DND-41 (cell line): ENCODE measurements around the gene FAM20C.
"Not testable (repeated sequence)": the region's sequence is repeated elsewhere in the genome, so short reads cannot be mapped to it uniquely, and the experiment has no call there.

ENCODE experiments used
- ATAC-seq: fragments of 200-7000 bp; cut with Tn5 transposase; 3 replicates; pipeline ENCODE4 v1.9.1; 2021; ENCODE audit warnings: low read depth; ENCODE audit not compliant: insufficient read depth
- DNase-seq: peaks from one replicate; pipeline ENCODE4 v3.0.0-alpha.2; 2020
- H2AFZ ChIP-seq: 2 replicates; pipeline ENCODE4 v1.6.0; 2012; ENCODE audit warnings: low read depth, low read length
- H3K27ac ChIP-seq: 2 replicates; pipeline ENCODE4 v1.5.1; 2012; ENCODE audit warnings: low read length, inconsistent platforms
- H3K27me3 ChIP-seq: fragments of 200-600 bp; sonication (generic); 2 replicates; pipeline ENCODE4 v1.6.0; 2012; ENCODE audit warnings: low read length, mild to moderate bottlenecking, inconsistent platforms; ENCODE audit not compliant: insufficient read depth, poor library complexity
- H3K36me3 ChIP-seq: 2 replicates; pipeline ENCODE4 v1.5.1; 2012; ENCODE audit warnings: low read length, inconsistent platforms; ENCODE audit not compliant: insufficient read depth
- H3K4me1 ChIP-seq: 2 replicates; pipeline ENCODE4 v1.5.1; 2012; ENCODE audit warnings: mild to moderate bottlenecking, low read length; ENCODE audit not compliant: insufficient read depth
- H3K4me2 ChIP-seq: 2 replicates; pipeline ENCODE4 v1.6.0; 2012; ENCODE audit warnings: mild to moderate bottlenecking, moderate library complexity, low read length, inconsistent platforms; ENCODE audit not compliant: insufficient read depth
- H3K4me3 ChIP-seq, 2 experiments: fragments of 200-600 bp in 1 of 2; shearing (Covaris generic) in 1 of 2; 2 replicates each; pipeline ENCODE4 v1.5.1; 2012 to 2016; ENCODE audit warnings: inconsistent platforms in 2 of 2, low read length in 2 of 2, mild to moderate bottlenecking in 2 of 2, low read depth in 1 of 2, moderate library complexity in 1 of 2
- H3K79me2 ChIP-seq: 2 replicates; pipeline ENCODE4 v1.6.0; 2012; ENCODE audit warnings: low read length, inconsistent platforms; ENCODE audit not compliant: insufficient read depth
- H3K9ac ChIP-seq: 2 replicates; pipeline ENCODE4 v1.6.0; 2012; ENCODE audit warnings: low read depth, mild to moderate bottlenecking, inconsistent platforms, low read length, moderate library complexity
- H3K9me3 ChIP-seq: 2 replicates; pipeline ENCODE4 v1.5.1; 2012; ENCODE audit warnings: low read length, moderate library complexity, mild to moderate bottlenecking, inconsistent platforms; ENCODE audit not compliant: insufficient read depth, severe bottlenecking
- H4K20me1 ChIP-seq: 2 replicates; pipeline ENCODE4 v1.6.0; 2012; ENCODE audit warnings: low read length; ENCODE audit not compliant: insufficient read depth
- CTCF ChIP-seq: IDR thresholded peaks from 2 replicates; pipeline ENCODE4 v1.5.1; 2012; ENCODE audit warnings: borderline replicate concordance, low read length, moderate library complexity, mild to moderate bottlenecking; ENCODE audit not compliant: poor library complexity, severe bottlenecking; ENCODE audit errors: extremely low read depth
- EZH2 ChIP-seq: IDR thresholded peaks from 3 replicates; pipeline ENCODE4 v1.6.1; 2012; ENCODE audit warnings: borderline replicate concordance, low read depth, mild to moderate bottlenecking, moderate library complexity, low read length, inconsistent platforms; ENCODE audit not compliant: severe bottlenecking

Gene FAM20C

GRCh38 chr7:262631-263311 lies 70.4 kb downstream of the FAM20C start:
- not testable (repeated sequence) for H3K27me3 ChIP-seq, H3K36me3 ChIP-seq, H3K27ac ChIP-seq, H3K4me2 ChIP-seq, ATAC-seq, H3K79me2 ChIP-seq, H4K20me1 ChIP-seq, H3K9ac ChIP-seq, H3K9me3 ChIP-seq, H3K4me1 ChIP-seq, H2AFZ ChIP-seq
- H3K4me3 ChIP-seq, result peak overlapping the region in 1 of 2 experiments; percentile 20; a peak in 1 of 4 replicates
- peak; percentile 44 for DNase-seq
- peak; percentile 15 for TF ChIP-seq CTCF

GRCh38 chr7:263483-264351 lies 71.3 kb downstream of the FAM20C start:
- DNase-seq, H2AFZ ChIP-seq, H3K36me3 ChIP-seq, H4K20me1 ChIP-seq, H3K4me3 ChIP-seq, H3K27ac ChIP-seq, H3K9me3 ChIP-seq, H3K9ac ChIP-seq, ATAC-seq, H3K4me1 ChIP-seq, H3K79me2 ChIP-seq, H3K27me3 ChIP-seq, H3K4me2 ChIP-seq: not testable (repeated sequence)
- TF ChIP-seq CTCF, result peak; percentile 30

- Histone ChIP-seq H3K27ac (no peak overlapping the region), H3K79me2 (no peaks in the 10 kb centered on the region), H3K4me2 (no peak overlapping the region), H3K9me3 (peaks cover 9% of the 10 kb centered on the region), H3K4me1 (no peaks in the 10 kb centered on the region), H2AFZ (no peak overlapping the region), H3K4me3 (no peak overlapping the region), H3K36me3 (no peaks in the 10 kb centered on the region), H4K20me1 (no peaks in the 10 kb centered on the region), H3K27me3 (no peaks in the 10 kb centered on the region), H3K9ac (no peak overlapping the region)
- DNase-seq (no peak), ATAC-seq (no peak)
- TF ChIP-seq EZH2 (no peak), CTCF (no peak)
Measured at GRCh38 chr7:264541-265191, 72.3 kb downstream of the FAM20C start.
